HG03280 (cell line): ENCODE measurements around the gene TENM4.
"Not testable (repeated sequence)": the region's sequence is repeated elsewhere in the genome, so short reads cannot be mapped to it uniquely, and the experiment has no call there.

Experiments used
- ATAC-seq: cut with Tn5 transposase; IDR thresholded peaks from one replicate; pipeline ENCODE4 v1.9.1; 2021; ENCODE audit warnings: mild to moderate bottlenecking, moderate library complexity; ENCODE audit not compliant: unreplicated experiment

Gene TENM4

GRCh38 chr11:78642979-78643675, 797.7 kb downstream of the TENM4 start:
- no peak for ATAC-seq

DNA sequence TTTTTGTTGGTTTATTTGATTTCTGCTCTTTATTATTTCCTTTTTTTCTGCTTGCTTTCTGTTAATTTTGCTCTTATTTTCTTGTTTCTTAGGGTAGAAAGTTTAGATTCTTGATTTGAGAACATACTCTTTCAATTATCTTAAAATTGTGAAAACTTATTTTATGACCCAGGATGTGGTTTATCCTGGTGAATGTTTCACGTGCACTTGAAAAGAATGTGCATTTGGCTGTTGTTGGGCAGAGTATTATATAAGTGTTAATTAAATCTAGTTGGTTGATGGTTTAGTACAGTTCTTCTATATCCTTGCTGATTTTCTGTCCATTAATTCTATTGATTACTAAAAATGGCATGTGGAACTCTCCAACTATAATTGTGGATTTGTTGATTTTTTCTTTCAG, 799.3 kb downstream of the TENM4 start:
- ATAC-seq, result no peak

- no peak for ATAC-seq
Measured at GRCh38 chr11:78638704-78639380, 802.0 kb downstream of the TENM4 start.

- ATAC-seq, result not testable (repeated sequence)
Measured at GRCh38 chr11:78637527-78637926, 803.3 kb downstream of the TENM4 start.

DNA sequence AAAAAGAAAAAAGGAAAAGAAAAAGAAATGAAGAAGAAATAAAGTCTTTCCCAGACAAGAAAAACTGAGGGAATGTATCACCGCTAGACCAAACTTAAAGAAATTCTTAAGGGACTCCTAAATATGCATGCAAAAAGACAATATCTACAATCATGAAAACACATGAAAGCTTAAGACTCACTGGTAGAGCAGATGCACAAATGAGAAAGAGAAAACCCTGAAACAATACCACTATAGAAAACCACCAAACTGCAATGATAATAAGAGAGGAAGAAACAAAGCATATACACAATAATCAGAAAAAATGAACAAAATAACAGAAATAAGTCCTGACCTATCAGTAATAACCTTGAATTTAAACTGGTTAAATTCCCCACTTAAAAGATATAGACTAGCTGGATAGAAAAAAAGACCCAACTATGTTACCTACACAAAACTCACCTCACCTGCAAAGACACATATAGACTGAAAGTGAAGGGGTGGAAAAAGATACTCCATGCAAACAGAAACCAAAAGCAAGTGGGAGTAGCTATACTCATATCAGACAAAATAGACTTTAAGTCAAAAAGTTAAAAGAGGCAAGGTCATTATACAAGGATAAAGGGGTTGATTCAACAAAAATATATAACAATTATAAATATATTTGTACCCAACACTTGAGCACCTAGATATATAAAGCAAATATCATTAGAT, 804.9 kb downstream of the TENM4 start:
- ATAC-seq, result no peak

- no peak for ATAC-seq
Measured at GRCh38 chr11:78633516-78634310, 807.1 kb downstream of the TENM4 start.

DNA sequence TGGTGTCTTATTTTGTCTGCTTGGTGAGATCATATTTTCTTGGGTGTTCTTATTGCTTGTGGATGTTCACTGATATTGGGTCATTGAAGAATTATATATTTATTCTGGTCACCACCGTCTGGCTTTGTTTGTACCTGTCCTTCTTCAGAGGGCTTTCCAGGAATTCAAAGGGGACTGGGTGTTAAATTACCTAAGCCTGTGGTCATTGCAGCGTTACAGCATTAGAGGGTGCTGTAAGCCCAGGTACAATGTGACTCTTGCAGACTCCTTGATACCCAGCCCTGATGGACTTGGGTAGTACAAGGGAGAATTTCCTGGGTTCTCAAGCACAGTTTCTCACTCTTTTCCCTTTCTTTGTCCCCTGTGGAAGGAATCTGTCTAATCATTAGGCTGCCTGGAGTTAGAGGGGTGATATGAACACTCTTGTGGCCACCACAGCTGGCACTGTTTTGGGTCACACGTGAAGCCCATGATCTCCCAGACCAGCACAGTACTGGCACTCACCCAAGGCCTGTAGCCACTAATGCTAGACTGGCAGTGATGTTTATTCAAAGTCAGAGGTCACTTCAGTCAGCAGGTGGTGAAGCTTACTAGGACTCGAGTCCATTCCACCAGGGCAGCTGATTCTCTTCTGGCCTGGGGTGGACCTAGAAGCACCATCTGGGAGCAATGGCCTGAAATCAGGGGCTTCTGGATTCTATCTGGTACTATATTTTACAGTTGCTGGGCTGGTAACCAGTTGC, 810.1 kb downstream of the TENM4 start:
- no peak for ATAC-seq

- ATAC-seq, result no peak
Measured at GRCh38 chr11:78630155-78630554, 810.7 kb downstream of the TENM4 start.

DNA sequence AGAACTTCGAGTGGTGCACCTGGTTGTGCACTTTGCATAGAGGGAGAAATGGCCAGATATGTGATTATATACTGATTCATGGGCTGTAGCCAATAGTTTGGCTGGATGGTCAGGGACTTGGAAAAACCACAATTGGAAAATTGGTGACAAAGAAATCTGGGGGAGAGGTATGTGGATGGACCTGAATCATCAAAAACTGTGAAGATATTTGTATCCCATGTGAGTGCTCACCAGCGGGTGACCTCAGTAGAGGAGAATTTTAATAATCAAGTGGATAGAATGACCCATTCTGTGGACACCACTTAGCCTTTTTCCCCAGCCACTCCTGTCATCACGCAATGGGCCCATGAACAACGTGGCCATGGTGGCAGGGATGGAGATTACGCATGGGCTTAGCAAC, 818.2 kb downstream of the TENM4 start:
- ATAC-seq, result no peak

- no peak for ATAC-seq
Measured at GRCh38 chr11:78620159-78620558, 820.7 kb downstream of the TENM4 start.

- no peak for ATAC-seq
Measured at GRCh38 chr11:78615724-78616123, 825.1 kb downstream of the TENM4 start.

DNA sequence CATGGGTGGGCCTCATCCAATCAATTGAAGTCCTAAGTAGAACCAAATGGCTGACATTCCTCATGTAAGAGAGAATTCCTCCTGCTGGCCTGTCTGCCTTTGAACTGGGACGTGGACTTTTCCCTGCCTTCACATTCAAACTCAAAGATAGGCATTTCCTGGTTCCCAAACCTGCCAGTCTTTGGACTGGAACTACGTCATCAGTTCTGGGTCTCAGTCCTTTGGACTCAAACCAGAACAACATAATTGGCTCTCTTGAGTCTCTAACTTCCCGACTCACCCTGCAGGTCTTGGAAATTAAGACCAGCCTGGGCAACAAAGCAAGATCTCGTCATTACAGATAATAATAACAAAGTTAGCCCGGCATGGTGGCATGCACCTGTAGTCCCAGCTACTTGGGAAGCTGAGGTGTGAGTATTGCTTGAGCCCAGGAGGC, 827.4 kb downstream of the TENM4 start:
- no peak for ATAC-seq

- ATAC-seq, result no peak
Measured at GRCh38 chr11:78612721-78613377, 828.0 kb downstream of the TENM4 start.

- not testable (repeated sequence) for ATAC-seq
Measured at GRCh38 chr11:78609321-78609720, 831.5 kb downstream of the TENM4 start.

GRCh38 chr11:78607696-78608095, 833.1 kb downstream of the TENM4 start:
- ATAC-seq, result no peak

DNA sequence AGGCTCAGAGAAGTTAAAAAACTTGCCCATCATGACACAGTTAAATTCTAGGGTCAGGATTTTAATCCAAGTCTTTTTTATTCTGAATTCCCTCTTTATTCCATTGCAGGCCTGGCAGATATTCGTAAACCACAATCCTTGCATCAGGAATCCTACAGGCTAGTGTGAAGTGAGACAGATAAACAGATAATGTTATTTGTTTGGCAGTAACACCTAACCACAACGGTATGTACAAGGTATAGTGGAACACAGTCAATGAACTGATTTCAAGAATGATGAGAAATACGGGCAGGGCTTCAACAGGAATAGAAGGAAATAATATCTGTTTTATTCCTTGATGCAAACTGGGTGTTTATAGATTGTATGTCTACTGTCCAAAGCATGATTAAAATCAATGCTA, 834.2 kb downstream of the TENM4 start:
- no peak for ATAC-seq

DNA sequence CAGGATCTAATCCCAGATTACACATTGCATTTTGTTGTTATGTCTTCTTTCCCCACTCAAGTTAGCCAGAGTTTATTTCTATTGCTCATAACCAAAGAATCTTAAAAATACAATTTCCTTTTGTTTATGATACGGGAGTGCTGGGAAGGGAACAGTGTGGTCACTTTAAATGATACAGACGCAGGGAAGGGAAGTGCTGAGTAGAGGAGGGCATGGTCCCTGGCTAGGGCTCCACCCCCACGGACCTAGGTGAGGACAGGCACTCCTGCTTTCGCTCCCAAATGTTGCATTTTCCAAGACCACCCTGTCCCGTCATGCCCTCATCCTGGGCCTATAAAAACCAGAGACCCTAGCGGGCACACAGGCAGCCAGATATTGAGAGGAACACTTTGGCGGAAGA, 835.5 kb downstream of the TENM4 start:
- no peak for ATAC-seq

GRCh38 chr11:78603792-78604191, 837.0 kb downstream of the TENM4 start:
- no peak for ATAC-seq
